LoVo (cell line): ENCODE measurements around the gene BMPR1B.

Source experiments
- DNase-seq: peaks from one replicate; pipeline ENCODE4 v3.0.0-alpha.2; 2016; ENCODE audit warnings: low spot score

The BMPR1B gene

DNA sequence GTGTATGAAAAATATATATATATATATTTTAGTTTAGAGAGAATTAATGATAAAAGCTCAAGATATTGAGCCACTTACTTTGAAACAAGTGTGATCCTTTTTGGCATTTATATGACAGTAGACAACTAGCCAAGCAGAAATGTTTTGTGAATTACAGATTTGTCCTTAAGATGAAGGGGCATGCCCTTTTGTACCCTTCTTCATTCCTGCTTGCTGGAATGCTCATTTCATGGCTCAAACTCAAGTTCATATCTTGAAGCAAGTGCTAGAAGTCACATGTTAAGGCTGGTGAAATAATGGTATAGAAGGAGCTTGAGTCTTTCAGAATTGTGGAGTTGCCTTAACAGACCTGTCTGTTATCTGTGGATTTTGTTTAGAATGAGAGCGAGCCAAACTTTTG is 203.0 kb downstream of the BMPR1B start:
- DNase-seq = no peak

DNA sequence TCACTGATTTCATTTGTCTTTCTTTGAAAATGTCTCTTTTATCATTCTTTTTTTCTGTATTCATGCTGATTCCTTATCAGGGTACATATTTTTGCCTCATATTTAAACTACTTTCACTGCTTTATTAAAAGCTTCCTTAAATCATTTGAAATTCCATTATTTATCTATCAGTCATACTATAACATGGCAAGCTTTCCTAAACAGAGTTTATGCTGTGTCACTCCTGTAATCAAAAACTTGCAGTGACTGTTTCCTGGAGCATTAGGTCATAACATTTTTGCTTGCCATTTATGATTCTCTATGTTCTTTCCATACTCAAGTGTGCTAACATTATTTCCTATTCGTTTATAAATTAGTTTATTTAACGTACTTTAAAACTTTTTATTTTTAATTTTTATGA is 203.7 kb downstream of the BMPR1B start:
- no peak for DNase-seq

DNA sequence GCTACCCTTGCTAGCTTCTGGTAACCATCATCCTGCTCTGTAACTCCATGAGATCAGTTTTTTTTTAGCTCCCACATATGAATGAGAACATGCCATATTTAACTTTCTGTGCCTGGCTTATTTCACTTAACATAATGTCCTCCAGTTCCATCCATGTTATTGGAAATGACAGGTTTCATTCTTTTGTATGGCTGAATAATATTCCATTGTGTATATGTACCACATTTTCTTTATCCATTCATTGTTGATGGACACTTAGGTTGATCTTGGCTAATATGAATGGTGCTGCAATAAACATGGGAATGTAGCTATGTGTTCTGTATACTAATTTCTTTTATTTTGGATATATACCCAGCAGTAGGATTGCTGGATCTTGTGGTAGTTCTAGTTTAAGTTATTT is 204.7 kb downstream of the BMPR1B start:
- DNase-seq = no peak

DNA sequence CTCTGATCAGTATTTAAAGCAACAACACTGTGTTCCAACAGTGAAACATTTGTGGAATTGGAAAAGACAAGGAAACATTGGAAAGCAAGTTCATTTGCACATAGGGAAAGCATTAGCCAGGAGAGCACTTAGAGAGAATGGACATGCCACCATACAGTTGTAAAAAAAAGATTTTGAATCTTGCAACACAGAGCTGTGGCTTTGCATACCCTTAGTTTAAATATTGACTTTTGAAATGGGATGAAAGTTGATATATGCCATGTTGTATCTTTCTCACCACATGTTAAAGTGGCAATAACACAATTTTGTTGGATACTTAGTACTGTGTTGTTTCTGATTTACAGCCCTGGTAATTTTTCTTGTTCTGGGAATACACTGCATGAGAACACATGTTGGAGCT is 208.1 kb downstream of the BMPR1B start:
- DNase-seq = no peak

DNA sequence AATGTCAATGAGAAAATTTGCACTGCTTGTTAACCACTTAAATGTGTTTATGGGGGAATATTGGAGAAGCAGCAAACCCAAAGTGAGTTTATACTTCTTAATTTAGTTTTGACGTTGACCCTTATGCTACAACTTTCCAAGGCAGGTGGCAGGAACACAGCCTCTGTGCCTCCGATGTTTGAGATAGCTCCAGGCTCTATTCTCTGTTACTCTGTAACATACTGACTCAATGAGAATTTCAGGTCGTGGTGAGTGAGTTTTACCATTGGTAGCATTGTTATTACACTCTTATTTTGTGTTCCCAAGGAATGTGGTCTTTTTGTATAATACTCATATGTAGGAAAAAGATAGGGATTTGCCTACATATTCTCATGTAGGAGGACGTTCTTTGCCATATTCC is 210.7 kb downstream of the BMPR1B start:
- no peak for DNase-seq

DNA sequence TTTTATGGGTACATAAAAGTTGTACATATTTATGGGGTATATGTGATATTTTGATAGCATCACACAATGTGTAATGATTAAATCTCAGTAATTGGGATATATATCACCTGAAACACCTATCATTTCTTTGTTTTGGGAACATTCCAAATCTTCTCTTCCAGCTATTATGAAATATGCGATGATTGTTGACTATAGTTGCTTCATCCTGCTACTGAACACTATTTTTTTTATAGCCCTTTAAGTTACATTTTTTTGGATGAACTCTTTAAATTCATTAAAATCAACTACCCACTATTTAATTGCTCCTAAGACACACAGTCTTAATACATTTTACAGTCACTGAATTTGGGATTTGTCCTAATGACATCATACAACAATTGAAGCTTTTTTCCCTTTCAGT is 212.9 kb downstream of the BMPR1B start:
- DNase-seq = no peak

DNA sequence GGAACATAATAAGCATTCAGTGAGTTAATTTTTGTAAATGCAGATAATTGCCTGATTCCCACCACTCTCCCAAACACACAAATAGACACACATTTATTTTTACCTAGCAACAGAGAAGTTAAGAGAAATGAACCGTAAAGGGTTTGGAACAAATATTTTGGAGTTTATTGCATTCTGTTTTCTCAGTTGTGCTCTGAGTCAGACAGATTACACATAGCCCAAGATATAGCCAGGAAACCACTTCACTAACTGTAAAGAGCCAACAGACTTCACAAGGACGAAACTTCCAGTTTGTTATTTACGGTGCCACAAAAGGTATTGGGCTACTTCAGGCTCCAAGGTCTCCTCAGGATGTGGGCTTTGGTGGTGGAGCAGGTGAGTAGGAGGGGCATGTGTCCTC is 217.0 kb downstream of the BMPR1B start:
- no peak for DNase-seq

DNA sequence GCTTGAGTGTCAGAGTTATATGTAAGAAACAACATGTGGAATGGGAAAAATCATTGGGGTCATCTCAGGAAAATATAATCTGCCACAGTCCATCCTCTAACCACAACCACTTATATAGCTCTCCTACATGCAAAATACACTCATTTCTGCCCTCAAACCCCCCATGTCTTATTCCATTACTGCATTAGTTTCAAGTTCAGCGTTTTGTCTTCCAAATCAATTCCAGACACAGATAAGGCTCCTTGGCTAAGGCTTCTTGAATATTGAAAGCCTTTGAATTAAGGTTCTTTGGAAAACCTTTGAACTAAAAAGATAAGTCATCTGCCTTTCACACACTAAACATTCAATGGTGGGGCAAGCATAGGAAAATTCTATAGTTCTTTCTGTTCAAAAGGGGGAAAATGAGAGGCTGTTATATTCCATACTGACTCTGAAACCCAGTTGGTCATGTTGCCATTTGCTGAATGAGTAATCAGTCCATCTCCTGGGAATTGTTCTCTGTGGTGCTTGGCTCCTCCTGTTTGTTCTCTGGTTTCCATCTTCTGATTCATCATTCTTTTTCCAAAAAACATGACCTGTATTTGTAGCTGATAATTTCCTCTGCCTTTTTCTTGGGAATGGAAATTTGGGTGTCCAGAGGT is 218.7 kb downstream of the BMPR1B start:
- no peak for DNase-seq

DNA sequence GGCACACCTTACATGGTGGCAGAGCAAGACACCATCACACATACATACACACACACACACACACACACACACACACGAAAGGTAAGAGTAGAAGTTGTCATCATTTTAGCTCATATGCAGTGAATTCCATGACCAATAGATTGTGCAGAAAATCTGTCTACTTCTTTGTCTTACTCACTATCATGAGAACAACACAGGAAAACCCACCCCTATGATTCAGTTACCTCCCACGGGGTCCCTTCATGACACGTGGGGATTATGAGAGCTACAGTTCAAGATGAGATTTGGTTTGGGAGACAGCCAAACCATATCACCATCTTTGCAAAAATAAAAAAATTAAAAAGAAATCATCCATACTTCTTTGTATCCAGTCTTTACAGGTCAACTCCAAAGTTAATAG is 221.1 kb downstream of the BMPR1B start:
- no peak for DNase-seq

DNA sequence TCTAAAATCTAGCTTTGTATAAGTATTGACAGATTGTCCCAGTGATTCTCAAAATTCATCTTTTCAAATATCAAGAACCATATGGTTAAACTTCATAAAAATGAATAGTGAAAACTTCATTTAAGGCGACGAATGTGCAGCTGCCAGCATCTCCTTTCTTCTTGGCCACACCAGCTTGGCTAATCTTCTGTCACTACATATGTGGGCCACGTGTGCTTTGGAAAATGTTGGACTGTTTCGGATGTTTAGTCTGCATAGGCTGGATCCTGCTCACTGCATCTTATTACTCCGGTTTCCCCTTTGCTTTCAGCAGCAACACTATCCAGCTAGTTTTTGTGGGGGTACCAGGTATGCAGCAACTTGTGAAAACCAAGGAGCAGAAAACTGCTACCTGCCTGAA is 221.9 kb downstream of the BMPR1B start:
- DNase-seq = no peak

DNA sequence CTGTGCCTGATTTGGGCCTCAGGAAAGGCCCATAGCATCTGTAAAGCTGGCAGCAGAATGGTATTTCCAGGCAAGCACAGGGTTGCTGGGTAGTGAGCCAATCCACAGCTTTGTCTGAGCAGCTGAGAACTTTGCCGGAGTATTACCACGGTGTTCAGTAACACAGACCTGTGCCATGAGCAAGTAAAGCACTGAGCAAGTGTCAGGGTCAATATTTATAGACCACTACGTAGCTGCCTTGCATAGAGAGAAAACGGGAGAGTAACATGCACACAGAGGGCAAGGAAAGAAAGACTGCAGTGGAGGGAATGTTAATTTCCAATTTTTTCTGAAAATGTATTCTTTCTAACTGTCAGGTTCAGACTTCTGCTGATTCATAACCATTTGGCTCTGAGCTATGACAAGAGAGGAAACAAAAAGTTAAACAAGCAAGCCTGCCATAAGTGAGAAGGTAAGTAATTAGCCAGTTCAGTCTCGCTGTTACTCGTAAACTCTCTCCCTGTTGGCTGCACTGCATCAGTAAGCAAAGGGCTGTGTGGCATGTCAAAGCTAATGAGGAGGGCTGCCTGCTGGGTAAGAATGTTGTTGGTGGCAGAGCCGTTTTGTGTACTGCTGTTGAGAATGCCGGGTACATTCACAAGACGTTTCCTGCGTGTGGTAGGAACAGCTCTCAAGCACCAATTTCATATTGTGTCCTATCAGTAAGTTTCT is 238.1 kb downstream of the BMPR1B start:
- DNase-seq = no peak

DNA sequence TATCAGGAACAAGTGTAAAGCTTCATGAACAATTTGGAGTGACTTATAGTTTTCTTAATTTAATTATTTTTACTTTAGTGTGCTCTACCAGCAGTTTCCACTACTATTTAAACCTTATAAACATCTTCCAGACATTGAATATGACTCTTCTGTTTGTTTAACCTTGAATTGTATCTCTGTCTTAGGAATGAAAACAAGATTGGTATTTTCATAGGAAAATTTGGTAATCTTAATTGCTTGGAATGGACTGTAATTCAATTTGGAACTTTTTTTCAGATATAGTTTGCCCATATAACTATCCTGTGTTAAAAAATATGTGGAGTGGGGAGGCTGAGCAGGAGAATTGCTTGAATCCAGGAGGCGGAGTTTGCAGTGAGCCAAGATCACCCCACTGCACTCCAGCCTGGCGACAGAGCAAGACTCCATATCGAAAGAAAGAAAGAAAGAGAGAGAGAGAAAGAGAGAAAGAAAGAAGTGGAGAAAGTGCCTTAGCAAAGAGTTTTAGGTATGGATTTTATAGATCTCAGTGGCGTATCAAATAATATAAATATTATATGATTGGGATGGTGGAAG is 242.4 kb downstream of the BMPR1B start:
- DNase-seq = no peak

DNA sequence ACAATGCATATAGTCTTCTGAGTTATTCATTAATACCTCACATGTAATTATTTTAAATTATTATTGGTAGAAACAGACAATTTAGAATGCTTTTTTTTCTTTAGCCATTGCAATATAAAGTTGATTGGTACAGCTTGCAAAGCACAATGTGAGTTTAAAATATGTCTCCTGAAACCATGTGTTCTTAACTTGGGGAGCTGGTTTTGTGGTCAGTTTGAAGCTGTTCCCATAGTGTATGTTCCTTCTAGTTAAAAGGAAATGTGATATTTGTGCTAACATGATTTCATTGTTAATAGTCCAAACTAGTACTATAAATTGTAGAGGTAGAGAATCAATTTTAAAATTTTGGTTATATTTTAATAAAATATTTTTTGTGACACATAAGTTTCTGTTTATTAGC is 247.2 kb downstream of the BMPR1B start:
- DNase-seq = no peak

DNA sequence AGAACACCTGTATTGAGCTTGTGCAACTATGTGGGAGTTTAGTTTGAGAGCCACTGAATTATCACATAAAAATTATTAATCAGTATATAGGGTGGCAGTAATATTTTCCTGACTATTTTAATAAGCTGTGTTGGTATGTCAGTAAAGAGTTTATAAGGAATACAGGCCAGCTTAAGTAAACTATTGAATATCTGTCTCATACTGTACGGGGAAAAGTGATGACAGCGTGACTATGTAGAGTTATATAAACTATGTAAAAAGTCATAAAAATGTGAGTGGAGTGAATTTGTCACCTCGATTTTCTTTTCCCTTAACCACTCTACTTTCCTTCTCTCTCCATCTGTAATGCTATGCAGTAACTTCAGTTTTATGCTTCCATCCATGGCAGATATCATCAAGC is 250.2 kb downstream of the BMPR1B start:
- DNase-seq = no peak

DNA sequence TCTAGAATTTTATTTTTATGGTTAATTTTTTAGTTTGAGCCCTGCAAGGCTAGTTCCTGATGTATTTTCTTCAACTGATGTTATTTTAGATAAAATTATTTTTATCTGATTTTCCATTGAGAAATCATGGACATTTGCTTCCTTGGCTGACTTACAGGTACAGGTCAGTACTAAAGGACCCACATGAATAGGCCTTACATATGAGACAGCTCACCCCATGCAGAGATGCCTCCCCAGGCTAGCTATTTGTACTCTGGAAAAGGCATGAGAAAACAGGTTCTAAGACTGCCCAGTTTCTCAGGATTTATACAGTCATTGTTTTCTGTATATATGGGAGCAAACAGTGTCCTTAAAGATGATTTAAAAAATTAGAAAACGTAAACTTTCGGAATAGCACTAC is 255.5 kb downstream of the BMPR1B start:
- no peak for DNase-seq

DNA sequence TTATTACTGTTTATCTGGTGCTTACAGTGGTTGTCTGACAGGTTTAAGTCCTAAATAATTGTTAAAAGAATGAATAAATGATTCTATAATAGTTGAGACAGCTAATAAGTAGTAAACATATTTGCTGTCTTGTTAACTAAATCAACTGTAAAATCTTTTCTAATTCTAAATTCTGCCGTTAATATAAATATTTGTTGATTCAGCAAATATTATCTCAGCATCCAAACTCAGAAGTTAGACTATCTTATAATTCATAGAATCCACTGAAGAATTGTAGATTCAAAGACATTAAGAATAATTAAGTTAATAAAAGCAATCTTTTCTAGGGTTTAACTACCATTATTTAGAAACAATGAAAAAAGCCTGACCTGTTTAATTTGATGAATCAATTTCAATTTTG is 256.3 kb downstream of the BMPR1B start:
- DNase-seq = no peak

DNA sequence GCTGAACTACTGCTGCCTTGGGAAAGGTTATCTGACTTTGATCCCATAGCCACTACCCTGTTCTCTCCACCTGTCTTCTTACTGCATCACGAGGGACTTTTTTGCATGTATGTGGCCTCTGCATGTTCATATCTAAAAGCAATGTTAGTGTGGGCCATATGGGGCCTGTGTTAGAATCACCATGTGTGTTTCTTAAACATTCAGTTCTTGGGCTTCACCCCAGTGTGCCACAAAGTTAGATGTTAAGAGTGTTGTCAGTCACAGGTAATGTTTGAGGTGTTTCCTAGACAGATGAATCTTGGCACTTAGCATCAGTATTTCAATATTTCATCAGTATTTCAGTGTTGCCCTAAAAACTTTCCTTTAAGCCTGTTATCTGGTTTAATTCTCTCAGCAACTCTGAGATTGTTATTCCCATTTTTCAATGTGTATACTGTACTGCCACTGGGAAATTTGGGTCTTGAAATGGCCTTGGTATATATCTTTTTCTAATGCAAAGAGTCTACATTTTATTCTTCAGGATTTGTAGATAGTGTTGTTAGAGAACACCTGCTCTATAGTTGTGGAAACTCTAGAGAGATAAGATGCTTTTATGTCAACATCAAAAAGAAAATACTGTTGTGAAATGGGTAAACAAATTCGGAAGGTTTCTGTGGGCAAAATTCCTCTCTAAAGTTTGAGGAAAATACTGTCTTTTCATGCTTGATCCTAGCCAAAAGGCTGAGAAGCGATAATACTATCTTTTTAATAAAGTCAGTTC is 259.7 kb downstream of the BMPR1B start:
- no peak for DNase-seq

DNA sequence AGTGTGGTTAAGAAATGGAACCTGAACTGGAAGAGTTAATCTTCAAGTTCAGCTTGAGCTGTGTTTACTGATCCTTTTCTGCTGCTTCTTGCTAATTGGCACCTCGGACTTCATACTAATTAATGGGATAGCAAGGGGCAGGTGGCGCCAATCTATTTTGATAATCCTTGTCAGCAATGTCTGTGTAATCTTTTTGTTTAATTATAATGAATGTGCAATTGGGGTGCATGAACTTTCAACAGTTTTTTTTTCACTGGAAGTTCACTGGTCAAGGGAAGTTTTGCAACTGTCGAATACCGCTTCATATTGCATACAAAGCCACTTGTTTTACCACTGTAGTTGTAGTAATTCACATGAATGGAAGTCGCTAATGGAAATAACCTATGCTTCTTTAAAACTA is 261.0 kb downstream of the BMPR1B start:
- no peak for DNase-seq

DNA sequence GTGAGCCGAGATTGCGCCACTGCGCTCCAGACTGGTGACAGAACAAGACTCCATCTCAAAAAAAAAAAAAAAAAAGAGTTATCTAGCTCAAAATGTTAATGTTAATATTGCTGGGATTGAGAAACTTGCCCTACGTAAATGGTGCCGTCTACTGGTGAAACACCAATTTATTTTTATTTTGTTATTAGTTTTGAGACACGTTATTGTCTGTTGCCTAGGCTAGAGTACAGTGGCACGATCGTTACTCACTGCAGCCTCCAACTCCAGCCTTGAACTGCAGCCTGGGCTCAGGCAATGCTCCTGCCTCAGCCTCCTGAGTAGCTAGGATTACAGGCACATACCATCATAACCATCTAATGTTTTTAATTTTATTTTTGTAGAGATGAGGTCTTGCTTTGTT is 262.8 kb downstream of the BMPR1B start:
- DNase-seq = no peak

DNA sequence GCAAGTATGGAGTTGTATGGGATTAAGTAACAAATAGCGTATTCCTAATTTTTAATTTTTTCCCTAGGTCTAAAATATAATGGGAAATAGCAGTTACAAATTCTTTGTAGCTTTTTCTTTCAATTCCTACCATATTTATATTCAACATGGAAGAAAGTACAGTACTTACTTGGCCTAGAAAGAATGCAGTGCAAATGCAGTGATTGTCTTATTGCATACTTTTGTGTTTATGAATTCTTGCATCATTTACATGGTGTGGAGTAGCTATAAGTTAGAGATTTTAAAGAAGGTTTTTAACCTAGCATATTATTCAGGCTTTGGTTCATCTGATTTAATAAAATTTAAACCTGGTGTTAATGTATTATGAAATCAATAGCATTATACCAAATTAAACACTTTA is 263.3 kb downstream of the BMPR1B start:
- no peak for DNase-seq

DNA sequence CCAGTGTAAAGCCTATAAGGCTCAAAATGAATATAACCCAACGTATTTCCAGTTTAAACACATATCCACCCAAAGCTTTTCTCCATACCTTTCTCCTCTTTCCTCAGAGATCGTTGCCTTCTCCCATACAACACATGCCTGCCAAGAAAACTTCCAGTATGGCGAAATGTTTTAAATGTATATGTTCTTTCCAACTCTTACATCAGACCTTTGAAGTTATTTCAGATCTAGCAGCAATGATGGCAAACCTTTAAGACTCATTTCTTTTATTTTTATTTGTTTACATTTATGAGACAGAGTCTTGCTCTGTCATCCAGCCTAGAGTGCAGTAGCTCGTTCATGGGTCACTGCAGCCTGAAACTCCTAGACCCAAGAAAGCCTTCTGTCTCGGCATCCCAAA is 265.4 kb downstream of the BMPR1B start:
- DNase-seq = no peak

DNA sequence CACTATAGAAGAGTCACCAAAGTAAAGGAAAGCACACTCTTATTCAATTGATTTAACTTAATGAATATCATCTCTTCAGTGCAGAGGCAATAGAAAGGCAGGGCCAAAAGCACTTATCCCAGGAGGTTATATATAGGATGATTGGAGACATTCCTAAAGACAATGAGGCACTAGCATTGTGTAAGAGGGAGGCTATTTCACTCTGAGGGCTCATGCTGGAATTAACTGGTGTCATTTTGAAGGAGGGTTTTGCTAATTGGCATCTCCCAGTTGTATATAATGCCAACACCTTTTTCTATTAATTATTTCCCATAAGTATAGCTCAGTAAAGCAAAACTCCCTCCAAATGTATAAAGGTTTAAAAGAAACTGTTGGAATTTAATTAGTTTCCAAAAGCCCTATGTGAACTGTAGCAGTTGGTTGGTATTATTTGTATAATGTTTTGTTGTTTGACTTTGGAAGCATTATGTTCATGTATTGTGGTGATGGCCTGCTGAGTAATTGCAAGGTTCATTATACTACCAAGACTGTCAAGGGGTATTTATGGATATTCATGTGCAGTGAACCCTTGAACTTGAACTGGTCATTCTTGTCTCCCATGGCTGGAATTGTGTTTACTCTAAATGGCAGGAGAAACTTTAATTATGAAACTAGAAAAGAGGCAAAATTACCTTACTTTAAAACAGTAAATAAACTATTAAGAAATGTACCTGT is 270.3 kb downstream of the BMPR1B start:
- no peak for DNase-seq
